MV-4-11 (cell line): ENCODE results near the gene RNF40.

Experiments
- DNase-seq: peaks from one replicate; lab custom pipeline; 2025; lab: John Stamatoyannopoulos, UW

RNF40 gene

DNA sequence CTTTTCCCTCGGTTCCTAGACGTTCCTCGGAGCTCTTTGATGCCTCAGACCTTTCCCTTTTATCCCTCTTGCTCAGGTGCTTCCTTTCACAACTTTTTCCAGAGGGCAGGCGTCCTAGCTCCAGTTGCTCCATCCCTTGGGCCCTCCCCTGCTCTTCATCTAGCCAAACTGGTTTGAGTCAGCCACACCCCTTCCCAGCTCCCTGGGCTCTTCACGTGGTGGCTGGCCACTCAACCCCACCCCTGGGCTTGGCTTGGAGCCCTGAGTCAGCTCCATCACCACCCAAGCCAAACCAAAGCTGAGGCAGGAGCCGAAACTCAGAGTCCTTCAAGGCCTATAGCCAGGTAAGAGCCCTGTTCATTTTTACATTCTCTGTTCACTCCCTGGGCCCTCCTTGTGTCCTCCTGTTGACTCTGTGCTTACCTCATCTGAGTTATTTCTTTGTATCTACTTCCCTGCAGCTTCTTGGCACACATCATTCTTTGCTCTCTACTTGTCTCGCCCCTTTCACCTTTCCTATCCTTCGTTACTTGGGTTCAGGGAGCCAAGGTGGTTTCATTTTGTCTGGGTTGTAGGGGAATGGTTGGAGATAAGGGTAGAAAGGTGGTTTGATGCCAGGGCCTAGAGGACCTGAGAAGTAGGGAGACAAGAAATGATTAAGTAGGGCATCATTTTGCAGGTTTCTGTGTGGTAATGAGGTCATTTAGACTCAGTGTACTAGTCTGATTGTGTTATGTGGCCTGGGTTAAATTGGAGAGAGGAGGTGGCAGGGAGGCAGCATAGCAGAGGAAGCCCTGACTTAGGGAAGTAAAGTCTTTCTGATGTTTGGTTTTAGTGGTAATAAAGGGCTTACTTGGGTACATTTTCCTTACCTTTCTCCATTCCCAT, 21.5 kb upstream of the RNF40 start:
- DNase-seq: no peak

- DNase-seq: no peak
Observed at GRCh38 chr16:30741461-30741914, 20.6 kb upstream of the RNF40 start.

DNA sequence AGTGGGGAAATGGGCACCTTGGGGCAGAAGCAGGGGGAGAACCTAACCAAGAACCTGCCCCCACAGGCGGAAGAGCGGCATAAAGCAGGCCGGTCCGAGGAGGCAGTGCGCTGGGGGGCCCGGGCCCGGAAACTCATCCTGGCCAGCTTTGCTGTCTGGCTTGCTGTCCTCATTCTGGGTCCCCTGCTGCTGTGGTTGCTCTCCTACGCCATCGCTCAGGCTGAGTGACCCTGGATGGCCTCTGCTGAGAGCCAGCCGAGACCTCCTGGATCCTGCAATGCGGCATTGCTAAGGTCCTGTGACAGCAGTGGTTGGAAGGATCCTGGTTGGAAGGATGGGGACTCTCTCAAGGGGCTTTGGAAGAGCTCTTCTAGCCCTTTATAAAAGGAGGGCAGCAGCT, 18.4 kb upstream of the RNF40 start:
- DNase-seq: no peak

GRCh38 chr16:30744183-30744582, 17.9 kb upstream of the RNF40 start:
- DNase-seq: no peak

- no peak for DNase-seq
Observed at GRCh38 chr16:30745082-30745481, 17.0 kb upstream of the RNF40 start.

DNA sequence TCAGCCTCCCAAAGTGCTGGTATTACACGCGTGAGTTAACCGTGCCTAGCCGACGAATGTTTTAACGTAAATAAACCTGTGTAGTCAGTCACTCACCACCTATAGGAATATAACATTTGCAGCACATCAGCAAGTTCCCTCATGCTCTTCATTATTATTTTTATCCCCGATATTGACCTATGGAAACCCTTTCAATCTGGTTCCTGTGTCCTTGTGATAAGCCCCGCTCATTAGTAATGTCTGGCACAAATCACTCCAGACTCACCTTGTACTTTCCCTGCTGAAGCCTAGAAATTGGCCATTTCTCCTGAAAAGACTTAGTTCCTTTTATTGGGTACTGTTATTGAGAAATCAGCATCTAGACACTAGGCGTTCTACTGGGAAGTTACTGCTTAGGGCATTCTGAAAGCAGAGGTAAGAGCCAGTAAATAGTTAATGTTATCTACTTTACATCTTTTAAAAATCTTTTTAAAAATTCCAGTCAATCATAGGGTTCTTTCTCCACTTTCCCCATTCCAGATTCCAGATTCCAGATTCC, 15.4 kb upstream of the RNF40 start:
- DNase-seq: peak; percentile 28

DNA sequence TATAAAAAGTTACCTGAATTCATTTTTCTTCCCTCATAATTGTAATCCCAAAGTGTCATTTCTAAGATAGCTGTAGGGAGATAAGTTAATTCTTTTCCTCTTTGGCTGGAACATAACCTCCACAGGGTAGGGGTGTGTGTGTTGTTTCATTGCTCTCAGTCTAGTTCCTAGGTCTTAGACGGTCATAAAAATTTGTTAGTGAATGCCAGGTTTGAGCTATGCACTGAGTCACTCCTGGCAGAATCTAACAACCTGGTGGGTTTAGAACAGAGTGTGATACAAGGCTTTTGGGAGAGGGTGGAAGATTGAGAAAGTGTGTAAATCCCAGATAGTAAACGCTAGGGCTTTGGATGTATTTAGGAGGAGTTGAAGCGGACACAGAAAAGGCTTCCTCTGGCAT, 14.8 kb upstream of the RNF40 start:
- no peak for DNase-seq

DNA sequence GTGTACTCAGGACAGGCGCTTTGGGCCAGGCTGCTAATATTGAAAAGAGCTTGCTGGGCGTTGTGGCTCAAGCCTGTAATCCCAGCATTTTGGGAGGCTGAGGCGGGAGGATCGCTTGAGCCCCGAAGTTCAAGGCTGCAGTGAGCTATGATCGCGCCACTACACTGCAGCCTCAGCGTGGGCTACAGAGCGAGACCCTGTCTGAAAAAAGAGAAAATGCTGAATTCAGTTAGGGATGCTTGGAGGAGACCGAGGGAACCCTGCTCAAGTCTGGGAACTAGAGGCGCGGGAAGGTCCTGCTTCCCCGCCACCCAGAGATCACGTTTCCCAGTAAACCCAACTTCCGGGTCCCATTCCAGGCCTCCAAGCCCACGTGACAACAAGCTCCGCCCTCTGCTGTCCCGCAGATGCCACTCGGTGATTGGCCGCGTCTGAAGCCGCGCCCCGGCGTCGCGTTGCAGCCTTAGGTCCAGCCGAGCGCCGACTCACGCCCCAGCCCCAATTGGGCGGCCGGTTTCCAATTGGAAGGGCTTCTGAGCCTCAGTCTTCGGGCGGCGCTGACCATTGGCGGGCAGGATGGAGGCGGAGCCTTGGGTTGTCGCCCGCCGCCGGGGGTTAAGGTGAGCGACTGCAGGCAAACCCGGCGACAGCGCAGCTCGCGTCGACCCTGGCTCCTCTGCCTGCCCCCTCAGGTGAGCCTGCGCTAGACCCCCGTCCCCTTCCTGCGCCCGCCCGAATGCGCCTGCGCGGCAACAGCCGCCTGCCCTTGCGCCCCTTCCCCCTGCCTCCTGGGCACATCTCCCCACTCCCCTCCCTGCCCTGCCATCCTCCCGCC, 14.1 kb upstream of the RNF40 start, which contains the start of gene PHKG2:
TSS of gene PHKG2 (plus strand) at position 627 of the 835 bp plus-strand sequence. CDS start 396 bp downstream, outside the sequence.
- DNase-seq: peak; percentile 99

DNA sequence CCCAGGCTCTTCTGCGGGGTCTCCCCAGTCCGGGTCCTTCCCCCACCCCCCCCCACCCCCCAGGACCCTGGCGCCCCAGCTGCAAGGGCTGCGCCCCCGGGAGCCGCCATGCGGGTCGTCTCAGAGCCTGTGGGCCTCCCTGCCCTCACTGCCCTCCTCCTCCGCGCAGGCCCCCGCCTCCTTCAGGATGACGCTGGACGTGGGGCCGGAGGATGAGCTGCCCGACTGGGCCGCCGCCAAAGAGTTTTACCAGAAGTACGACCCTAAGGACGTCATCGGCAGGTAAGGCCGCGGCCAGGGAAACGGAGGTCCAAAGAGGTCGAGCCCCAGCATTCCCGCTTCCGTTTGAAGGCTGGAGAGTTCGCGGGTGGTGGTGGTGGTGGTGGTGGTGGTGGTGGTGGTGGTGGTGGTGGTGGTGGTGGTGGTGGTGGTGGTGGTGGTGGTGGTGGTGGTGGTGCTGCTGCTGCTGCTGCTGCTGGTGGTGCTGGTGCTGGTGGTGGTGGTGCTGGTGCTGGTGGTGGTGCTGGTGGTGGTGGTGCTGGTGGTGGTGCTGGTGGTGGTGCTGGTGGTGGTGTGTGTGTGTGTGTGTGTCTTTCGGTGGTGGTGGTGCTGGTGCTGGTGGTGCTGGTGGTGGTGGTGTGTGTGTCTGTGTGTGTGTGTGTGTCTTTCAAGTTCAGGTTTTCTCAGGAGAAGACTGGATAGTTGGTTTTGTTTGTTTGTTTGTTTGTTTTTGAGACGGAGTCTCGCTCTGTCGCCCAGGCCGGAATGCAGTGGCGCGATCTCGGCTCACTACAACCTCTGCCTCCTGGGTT, 13.3 kb upstream of the RNF40 start:
- DNase-seq: no peak

DNA sequence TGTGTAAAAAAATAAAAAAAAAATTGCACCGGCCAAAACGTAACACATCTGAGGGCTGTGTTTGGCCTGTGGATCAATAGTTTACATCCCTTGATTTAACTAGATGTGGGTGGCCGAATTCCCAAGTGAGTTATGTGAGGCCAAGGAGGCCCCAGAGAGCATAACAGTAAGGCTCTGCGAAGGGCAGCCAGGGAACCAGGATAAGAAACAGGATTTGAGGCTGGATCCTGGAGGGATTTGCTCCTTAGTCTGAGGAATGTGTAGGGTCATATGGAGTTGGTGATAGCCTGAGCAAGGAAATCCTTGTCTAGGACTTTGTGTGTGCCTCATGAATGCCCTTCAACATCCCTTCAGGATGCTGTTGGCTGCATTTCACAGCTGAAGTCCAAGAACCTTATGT, 11.9 kb upstream of the RNF40 start:
- no peak for DNase-seq

DNA sequence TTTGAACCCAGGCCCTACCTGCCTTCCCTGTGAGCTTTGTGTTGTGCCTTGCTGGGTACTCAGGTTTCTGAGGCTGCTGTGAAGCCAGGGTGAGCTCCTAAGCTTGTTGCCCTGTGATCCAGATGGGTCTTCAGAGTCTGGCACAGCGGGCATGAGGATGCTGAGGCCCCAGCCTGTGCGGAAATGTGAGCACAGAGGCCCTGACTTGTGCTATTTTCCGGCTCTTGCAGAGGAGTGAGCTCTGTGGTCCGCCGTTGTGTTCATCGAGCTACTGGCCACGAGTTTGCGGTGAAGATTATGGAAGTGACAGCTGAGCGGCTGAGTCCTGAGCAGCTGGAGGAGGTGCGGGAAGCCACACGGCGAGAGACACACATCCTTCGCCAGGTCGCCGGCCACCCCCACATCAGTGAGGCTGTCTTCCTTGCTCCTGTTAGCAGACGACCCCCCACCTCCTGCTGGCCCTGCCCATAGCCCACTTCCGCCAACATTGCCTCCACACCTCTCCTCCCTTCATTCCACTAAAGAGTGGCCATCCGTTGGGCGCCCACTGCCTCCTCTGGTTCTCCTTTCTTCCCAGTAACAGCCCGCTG, 11.2 kb upstream of the RNF40 start:
- DNase-seq: no peak

GRCh38 chr16:30753596-30753995, 8.5 kb upstream of the RNF40 start:
- DNase-seq: no peak

GRCh38 chr16:30755955-30756780, 6.0 kb upstream of the RNF40 start:
- no peak for DNase-seq

GRCh38 chr16:30756781-30757100, 5.4 kb upstream of the RNF40 start:
- no peak for DNase-seq

DNA sequence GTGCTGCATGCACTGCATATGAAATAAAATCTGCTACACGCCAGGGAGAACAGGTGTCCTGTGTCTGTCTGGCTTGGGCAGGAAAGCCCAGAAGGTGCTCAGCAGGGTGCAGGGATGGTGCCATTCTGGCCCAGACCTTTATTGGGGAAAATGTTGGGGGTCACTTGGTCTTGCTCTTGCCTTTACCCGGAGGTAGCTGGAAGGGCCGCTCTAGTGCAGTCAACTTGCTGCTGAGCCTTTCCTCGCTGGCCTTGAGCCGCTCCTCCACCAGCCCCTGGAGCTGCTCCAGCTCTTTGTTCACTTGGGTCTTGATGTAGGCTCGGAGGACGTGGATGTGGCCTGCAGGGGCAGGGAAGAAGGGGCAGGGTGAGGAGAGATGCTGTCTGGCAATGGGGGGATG, 4.8 kb upstream of the RNF40 start:
- DNase-seq: no peak

DNA sequence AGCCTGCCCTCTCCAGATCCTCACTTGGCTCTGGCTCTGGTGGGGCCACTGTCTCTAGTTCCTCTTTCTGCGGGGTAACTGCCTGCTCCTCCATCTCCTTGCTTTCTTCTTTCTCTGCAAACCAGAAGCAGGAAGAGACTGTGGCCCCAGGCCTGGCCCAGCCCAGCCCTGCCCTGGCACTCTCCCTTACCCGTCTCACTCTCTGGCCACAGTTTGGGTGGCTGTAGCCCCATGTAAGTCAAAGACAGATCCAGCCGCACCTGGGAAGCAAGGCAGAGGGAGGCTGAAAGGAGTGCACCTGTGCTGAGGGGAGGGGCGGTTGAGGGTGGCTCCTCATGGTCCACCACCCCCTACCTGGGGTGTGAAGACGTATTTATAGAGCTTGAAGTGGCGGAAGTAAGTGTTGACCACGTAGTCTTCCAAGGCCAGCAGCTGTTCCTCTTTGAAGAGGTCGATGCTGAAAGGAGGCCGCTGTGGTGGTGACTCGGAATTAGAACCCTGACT, 3.1 kb upstream of the RNF40 start:
- DNase-seq: peak; percentile 91

DNA sequence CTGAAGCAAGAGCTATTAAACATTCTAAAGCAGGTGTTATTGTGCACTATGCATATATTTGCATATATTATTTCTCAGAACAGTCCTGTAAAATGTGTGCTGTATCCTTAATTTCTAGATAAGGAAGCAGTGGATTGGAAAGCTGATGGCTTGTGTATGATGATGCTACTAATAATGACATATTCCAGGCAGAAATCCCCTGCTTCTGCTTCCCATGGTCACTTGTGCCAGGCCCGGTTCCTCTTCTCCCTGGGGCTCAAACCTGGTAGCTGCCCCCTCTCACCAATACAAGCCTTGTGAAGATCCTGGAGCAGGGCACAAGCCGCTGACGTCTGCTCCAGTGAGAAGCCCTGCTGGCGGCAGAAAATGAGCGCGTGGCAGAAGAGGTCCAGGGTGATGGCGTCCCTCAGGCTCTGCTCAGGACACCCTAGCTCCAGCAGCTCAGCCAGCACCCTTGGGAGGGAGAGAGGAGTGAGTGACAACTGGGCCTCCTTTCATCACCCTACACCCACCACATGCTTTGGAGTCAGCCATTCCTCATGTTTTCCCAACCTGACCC, 2.0 kb upstream of the RNF40 start:
- DNase-seq: peak; percentile 12

DNA sequence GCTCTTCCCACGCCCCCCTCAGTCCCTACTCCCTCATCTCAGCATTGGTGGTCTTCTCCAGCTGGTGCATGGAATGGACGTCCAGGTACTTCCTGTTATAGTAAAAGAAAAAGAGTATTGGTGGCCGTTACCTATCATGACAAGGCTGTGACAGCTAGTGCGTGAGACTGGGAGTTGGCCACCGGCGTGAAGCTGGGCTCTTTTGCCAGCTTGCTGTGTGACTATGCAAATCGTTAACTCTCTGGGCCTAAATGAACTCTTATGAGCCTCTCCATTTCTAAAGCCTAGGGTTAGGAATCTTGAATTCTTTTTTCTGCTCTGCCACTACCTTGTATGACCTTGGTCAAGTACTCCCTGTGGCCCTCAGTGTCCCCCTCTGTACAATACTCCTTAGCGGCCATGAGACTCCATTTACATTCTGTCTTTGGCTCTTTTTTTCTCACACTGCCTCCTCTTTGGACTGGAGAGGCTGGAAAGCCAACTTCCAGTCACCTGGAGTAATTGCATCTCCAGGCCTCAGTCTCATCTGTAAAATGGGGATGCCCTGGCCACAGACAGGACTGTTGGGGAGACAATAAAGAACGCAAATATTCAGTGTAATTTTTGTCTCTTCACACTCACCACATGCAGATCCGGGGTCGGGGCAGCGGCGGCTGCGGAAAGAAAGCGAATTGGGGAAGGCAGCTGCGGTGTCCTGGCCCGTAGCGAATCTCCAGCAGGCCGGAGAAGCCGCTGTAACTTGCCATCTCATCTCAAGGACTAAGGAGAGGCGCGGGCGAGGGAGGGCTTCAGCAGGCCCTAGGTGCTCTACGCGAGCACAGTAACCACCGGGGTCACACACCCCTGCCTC, 1.3 kb upstream of the RNF40 start:
- peak; percentile 12 for DNase-seq

DNA sequence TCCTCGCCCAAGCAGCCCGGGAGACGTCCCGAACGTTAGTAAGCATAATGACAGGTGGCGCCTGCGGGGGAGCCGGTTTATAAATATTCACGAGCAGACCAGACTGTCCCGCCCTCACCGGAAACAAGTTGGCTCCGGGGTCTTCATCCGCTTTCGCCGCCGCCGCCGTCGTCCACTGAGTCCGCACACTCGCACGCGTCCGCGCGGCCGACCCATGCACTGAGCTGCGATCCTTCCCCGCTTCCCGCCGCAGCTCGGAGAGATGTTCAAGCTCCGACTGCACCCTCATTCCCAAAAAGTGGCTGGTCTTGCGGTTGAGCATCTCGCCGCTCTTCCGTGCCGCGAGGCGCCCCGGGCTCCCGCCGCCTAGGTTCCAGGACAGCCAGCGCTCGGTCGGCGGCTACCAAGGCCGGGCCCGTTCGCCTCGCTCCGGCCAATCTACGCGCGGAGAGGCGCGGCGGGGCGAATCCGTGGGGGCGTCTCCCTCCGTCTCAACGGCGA, 645 bp upstream of the RNF40 start:
- peak; percentile 31 for DNase-seq
